Cardiac atrium fibroblast (primary cell): ENCODE results near the gene DAW1. TPM values are rescaled to one million over a fixed set of nuclear protein-coding genes. Genes with fewer than 3 reads are reported as not detected.

Experiments
- total RNA-seq: library from RNA; depleted of rRNA; stranded (reverse); fragments of >200 nt; gene quantifications from 2 replicates; pipeline ENCODE4 v1.2.3, GENCODE V29; 2015

The DAW1 gene
- 8.7 and 9.6 TPM in 2 replicates for total RNA-seq

DNA sequence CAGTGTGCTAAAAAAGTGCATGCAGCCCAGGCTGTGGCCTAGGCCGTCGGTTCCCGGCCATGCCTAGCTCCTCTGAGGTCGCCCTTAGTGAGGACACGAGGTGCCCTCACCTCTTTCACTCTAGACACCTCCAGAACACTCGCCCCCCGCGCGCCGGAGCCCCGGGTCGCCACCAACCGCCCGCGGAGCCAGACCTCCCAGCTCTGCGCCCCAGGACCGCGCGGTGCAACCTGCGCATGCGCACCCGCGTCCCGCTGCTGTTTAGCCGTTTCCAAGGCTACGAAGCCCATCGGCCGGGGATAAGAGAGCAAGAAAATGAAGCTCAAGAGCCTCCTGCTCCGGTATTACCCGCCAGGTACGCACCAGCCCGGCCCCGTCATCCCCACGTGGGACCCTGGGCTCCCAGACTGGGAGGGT lies at the start of gene DAW1:
DAW1 (plus strand) TSS at position 257 of the 417 bp plus-strand sequence; CDS start at position 316, 59 bp downstream.

Other genes with a start within 250 kb of the DAW1 start
- gene SCYGR5, start 204.8 kb upstream of the DAW1 start, total RNA-seq, result not detected in 2 replicates
- gene SLC19A3, start 153.6 kb upstream of the DAW1 start, total RNA-seq, result 2.2 and 2.6 TPM in 2 replicates
- gene SCYGR6, start 146.9 kb upstream of the DAW1 start, total RNA-seq, result not detected in 2 replicates
- not detected in 2 replicates for gene SCYGR7, start 143.3 kb upstream of the DAW1 start, total RNA-seq
- not detected in 2 replicates for gene SCYGR8, start 125.7 kb upstream of the DAW1 start, total RNA-seq
- gene CCL20, start 57.8 kb upstream of the DAW1 start, total RNA-seq, result 0.54 and 0.65 TPM in 2 replicates